Endometrial microvascular endothelial cells (primary cell): ENCODE measurements around the gene FBN2. TPM values are rescaled to one million over a fixed set of nuclear protein-coding genes. Genes with fewer than 3 reads are reported as not detected.
"Not testable (repeated sequence)": the region's sequence is repeated elsewhere in the genome, so short reads cannot be mapped to it uniquely, and the experiment has no call there.

Experiments used
- in situ Hi-C: cut with HindIII; loops from 2 replicates; pipeline ENCODE4 v1.10.0; 2017; ENCODE audit warnings: low sequenced_read_pairs, low pct_unique_long_range_greater_than_20kb; ENCODE audit errors: inconsistent ontology term
- total RNA-seq: library from RNA; depleted of rRNA; stranded (reverse); fragments of >200 nt; gene quantifications from one replicate; pipeline ENCODE4 v1.2.3, GENCODE V29; 2015; ENCODE audit errors: inconsistent ontology term

The FBN2 gene
- total RNA-seq, 1 donor from 2014 or later = 2.6 TPM

- in situ Hi-C loops = no loop called here
Measured at GRCh38 chr5:128402506-128402905, 135.5 kb downstream of the FBN2 start.

- in situ Hi-C loops = not testable (repeated sequence)
Measured at GRCh38 chr5:128400766-128401165, 137.3 kb downstream of the FBN2 start.

GRCh38 chr5:128399111-128399510 is 138.9 kb downstream of the FBN2 start:
- in situ Hi-C loops = no loop called here

GRCh38 chr5:128397876-128398275 is 140.2 kb downstream of the FBN2 start:
- in situ Hi-C loops = no loop called here

GRCh38 chr5:128395073-128395472 is 143.0 kb downstream of the FBN2 start:
- in situ Hi-C loops = no loop called here

GRCh38 chr5:128384068-128384467 is 154.0 kb downstream of the FBN2 start:
- in situ Hi-C loops = no loop called here

GRCh38 chr5:128380337-128380736 is 157.7 kb downstream of the FBN2 start:
- in situ Hi-C loops = no loop called here

- in situ Hi-C loops = no loop called here
Measured at GRCh38 chr5:128378632-128379031, 159.4 kb downstream of the FBN2 start.

GRCh38 chr5:128378196-128378595 is 159.8 kb downstream of the FBN2 start:
- in situ Hi-C loops = no loop called here

- in situ Hi-C loops = no loop called here
Measured at GRCh38 chr5:128376577-128376976, 161.5 kb downstream of the FBN2 start.

- in situ Hi-C loops = no loop called here
Measured at GRCh38 chr5:128366147-128366546, 171.9 kb downstream of the FBN2 start.

- in situ Hi-C loops = no loop called here
Measured at GRCh38 chr5:128362370-128362769, 175.7 kb downstream of the FBN2 start.

GRCh38 chr5:128358826-128359225 is 179.2 kb downstream of the FBN2 start:
- in situ Hi-C loops = no loop called here

- in situ Hi-C loops = no loop called here
Measured at GRCh38 chr5:128357226-128357625, 180.8 kb downstream of the FBN2 start.

- in situ Hi-C loops = no loop called here
Measured at GRCh38 chr5:128355961-128356360, 182.1 kb downstream of the FBN2 start.

GRCh38 chr5:128353441-128354107 is 184.5 kb downstream of the FBN2 start:
- in situ Hi-C loops = no loop called here

GRCh38 chr5:128350705-128351104 is 187.3 kb downstream of the FBN2 start:
- in situ Hi-C loops = no loop called here

GRCh38 chr5:128349044-128349858 is 188.8 kb downstream of the FBN2 start:
- in situ Hi-C loops = no loop called here

GRCh38 chr5:128346038-128346437 is 192.0 kb downstream of the FBN2 start:
- in situ Hi-C loops = no loop called here

GRCh38 chr5:128345247-128345646 is 192.8 kb downstream of the FBN2 start:
- in situ Hi-C loops = no loop called here
